ENCODE results near the gene ZC3H18.
A peak's percentile ranks its signal among the peaks of the same experiment; 100 is the strongest.

ZC3H18 gene

DNA sequence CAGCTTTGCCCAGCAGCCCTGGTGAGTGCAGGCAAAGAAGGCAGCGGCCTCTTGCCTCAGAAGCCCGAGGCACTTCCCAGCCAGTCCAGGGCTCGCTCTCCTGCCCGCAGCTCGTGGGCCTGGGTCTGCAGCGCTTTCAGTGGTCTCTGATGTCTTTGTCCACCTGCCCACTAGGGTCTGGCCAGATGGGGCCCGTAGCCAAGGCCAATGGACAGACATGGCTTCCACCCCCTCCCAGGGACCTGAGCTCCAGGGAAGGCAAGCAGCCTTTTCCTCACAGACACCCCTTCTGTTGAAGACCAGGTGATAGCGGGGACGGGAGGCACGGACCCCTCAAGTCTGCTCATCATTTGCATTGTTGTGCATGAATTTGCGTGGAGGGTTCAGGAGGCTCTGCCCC, 33.7 kb upstream of the ZC3H18 start:
- TF ChIP-seq CREB1 (IDR thresholded peaks at IDR 0.05; ENCODE audit: low read depth) = no peak

DNA sequence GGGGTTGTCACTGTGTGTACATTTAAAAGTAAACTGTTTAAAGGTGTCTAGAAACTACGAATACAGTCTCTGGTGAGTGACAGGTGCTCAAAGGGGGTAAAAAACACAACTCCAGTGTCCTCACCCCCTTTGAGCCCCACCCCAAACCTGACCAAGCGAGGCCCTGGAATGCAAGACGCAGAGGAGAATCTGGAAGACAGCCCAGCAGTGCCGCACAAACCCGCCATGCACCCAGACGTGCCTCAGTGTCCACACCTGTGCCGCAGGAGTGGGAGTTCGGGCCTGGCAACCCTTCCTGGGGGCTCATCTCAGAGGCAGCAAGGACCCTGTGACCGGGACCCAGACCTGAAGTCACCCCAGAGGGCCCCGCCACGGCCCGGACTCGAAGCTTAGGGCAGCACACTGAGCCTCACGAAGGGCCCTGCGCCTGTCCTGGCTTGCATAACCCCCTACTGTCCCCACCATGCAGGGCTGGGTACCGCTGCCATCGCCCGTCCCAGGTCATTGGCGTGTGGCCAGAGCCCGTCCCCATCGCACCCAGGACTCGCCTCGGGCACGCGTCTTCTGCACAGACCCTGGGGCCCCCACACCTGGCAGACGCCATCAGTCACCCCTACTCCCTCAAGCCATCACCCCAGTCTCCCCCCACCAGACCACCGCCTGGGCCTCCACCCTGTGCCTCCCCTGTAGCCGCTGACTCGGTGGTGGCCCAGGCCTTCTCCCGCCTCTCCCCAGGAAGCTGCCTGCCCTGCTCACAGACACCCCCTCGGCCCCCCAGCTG, 33.0 kb upstream of the ZC3H18 start:
- TF ChIP-seq NFIC (IDR thresholded peaks at IDR 0.05) (0 out of 2 replicates have a peak, but pooled peaks have one; percentile 26), ZBTB7A (IDR thresholded peaks at IDR 0.05; ENCODE audit: low read depth) (no peak)

DNA sequence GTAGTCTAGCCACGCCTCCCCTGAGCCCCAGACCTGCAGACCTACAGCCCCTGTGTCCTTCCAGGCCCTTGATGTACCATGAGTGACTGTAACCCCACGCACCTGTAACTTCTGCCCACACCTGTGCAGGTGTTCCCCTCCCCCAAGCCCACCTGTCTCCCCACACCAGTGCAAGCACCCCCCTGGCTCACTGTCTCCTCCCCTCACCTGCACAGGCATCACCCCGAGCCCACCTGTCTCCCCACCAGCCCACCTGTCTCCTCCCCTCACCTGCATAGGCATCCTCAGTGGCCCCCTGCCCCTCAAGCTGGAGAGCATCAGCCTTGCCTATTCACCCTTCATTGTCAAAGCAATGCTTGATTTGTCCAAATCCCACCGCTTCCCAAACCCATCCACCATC, 32.3 kb upstream of the ZC3H18 start:
- TF ChIP-seq YY1 (IDR thresholded peaks at IDR 0.05; ENCODE audit: low read depth) = no peak

DNA sequence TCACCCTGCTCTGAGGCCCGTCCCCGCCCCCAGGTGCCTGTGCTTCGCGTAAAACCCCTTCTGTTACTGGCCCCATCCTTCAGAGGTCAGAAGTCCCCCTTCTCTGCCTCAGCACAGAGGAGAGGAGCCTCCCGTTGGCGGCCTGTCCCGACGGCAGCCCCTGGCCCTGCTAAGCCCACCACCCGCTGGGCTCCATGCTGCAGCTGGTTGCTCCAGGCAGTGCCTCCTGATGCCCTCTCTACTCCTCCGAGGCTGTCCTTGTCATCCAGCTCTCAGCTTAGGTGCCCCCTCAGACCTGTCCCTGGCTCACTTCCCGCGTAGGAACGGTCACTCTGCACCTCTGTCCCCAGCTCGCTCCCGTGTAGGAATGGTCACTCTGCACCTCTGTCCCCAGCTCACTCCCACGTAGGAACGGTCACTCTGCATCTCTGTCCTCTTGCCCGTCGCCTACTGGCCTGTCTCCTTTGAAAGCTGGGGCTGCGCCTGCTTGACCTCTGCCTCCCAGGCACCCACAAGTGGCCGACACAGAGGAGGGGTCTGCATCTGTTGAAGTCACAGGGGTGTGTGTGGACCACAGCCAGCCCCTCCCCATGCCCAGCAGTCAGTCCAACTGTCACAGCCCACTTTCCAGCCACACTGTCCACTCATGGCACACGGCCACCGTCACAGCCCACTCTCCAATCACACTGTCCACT, 31.7 kb upstream of the ZC3H18 start:
- TF ChIP-seq TAF1 (IDR thresholded peaks at IDR 0.05; ENCODE audit: low read depth) = no peak
- TF ChIP-seq, protein P1, sequence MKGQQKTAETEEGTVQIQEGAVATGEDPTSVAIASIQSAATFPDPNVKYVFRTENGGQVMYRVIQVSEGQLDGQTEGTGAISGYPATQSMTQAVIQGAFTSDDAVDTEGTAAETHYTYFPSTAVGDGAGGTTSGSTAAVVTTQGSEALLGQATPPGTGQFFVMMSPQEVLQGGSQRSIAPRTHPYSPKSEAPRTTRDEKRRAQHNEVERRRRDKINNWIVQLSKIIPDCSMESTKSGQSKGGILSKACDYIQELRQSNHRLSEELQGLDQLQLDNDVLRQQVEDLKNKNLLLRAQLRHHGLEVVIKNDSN (IDR thresholded peaks at IDR 0.05) = no peak
- no peak for TF ChIP-seq RAD21 (IDR thresholded peaks at IDR 0.05; ENCODE audit: low read depth)
- TF ChIP-seq NFIC (IDR thresholded peaks at IDR 0.05) = no peak
- TF ChIP-seq ZBTB7A (IDR thresholded peaks at IDR 0.05; ENCODE audit: low read depth) = no peak

DNA sequence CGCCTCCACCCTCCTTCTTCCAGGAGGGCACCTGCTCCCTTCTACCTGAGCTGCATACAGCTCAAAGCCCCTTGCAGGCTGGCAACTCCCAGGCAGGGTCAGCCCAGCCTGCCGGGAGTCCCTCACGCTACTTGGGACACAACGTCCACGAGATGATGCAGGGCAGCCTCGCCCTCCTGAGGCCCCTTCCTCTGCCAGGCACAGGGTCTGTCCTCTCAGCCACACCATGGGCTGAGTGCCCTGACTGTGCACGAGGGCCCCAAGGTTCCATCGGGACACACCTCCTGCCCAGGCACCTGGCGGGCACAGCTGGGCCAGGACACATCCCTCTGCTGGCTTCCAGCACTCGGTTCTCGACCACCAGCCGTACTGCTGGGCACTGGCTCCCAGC, 30.9 kb upstream of the ZC3H18 start:
- TF ChIP-seq ZBTB7A (IDR thresholded peaks at IDR 0.05; ENCODE audit: low read depth) (no peak), CEBPB (IDR thresholded peaks at IDR 0.05) (no peak), TEAD4 (IDR thresholded peaks at IDR 0.05) (no peak), YY1 (IDR thresholded peaks at IDR 0.05; ENCODE audit: low read depth) (no peak), TAF1 (IDR thresholded peaks at IDR 0.05; ENCODE audit: low read depth) (no peak), NFIC (IDR thresholded peaks at IDR 0.05) (no peak), CREB1 (IDR thresholded peaks at IDR 0.05; ENCODE audit: low read depth) (no peak), EGR1 (IDR thresholded peaks at IDR 0.05) (no peak), TCF12 (IDR thresholded peaks at IDR 0.05; ENCODE audit: low read depth) (no peak), RAD21 (IDR thresholded peaks at IDR 0.05; ENCODE audit: low read depth) (no peak)
- TF ChIP-seq, protein P2, sequence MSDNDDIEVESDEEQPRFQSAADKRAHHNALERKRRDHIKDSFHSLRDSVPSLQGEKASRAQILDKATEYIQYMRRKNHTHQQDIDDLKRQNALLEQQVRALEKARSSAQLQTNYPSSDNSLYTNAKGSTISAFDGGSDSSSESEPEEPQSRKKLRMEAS (IDR thresholded peaks at IDR 0.05) = no peak
- TF ChIP-seq, protein P3, sequence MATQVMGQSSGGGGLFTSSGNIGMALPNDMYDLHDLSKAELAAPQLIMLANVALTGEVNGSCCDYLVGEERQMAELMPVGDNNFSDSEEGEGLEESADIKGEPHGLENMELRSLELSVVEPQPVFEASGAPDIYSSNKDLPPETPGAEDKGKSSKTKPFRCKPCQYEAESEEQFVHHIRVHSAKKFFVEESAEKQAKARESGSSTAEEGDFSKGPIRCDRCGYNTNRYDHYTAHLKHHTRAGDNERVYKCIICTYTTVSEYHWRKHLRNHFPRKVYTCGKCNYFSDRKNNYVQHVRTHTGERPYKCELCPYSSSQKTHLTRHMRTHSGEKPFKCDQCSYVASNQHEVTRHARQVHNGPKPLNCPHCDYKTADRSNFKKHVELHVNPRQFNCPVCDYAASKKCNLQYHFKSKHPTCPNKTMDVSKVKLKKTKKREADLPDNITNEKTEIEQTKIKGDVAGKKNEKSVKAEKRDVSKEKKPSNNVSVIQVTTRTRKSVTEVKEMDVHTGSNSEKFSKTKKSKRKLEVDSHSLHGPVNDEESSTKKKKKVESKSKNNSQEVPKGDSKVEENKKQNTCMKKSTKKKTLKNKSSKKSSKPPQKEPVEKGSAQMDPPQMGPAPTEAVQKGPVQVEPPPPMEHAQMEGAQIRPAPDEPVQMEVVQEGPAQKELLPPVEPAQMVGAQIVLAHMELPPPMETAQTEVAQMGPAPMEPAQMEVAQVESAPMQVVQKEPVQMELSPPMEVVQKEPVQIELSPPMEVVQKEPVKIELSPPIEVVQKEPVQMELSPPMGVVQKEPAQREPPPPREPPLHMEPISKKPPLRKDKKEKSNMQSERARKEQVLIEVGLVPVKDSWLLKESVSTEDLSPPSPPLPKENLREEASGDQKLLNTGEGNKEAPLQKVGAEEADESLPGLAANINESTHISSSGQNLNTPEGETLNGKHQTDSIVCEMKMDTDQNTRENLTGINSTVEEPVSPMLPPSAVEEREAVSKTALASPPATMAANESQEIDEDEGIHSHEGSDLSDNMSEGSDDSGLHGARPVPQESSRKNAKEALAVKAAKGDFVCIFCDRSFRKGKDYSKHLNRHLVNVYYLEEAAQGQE (IDR thresholded peaks at IDR 0.05; ENCODE audit: low read depth) = no peak

DNA sequence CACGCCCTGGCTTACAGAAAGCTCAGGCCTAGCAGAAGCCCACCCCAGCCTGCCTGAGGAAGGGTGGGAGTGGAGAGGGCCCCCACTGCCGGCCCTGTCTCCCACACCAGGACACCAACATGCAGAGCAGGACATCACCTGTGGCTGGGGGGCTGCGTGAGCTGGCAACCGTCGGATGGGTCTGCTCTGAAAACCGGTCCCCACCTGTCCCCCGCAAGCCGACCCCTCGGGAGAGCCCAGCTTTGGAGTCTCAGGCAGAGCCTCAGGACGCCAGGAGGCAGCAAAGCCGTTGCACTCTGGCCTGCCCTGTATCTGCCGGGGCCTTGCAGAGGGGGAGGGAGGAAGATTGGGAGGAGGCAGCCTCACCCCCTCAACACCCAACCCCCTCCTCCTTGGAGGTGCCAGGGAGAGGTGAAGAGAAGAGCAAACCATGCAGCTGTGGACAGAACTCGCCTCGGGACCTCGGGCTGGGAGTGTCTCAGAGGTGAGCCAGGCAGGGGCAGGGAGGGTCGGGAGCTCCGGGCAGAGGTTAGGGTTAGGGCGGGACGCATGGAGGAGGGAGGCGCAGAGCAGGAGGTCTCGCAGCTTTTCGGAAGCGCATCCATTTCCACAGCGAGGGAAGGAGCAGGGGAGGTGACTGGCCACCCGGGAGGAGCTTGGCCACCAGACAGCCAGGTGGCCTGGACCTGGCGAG, 30.4 kb upstream of the ZC3H18 start:
- TF ChIP-seq TCF12 (IDR thresholded peaks at IDR 0.05; ENCODE audit: low read depth) (no peak), EGR1 (IDR thresholded peaks at IDR 0.05) (no peak), ZBTB7A (IDR thresholded peaks at IDR 0.05; ENCODE audit: low read depth) (no peak), CREB1 (IDR thresholded peaks at IDR 0.05; ENCODE audit: low read depth) (no peak), EP300 (IDR thresholded peaks at IDR 0.05; ENCODE audit: borderline replicate concordance) (no peak), RAD21 (IDR thresholded peaks at IDR 0.05; ENCODE audit: low read depth) (no peak), NFIC (IDR thresholded peaks at IDR 0.05) (no peak), TAF1 (IDR thresholded peaks at IDR 0.05; ENCODE audit: low read depth) (no peak), YY1 (IDR thresholded peaks at IDR 0.05; ENCODE audit: low read depth) (no peak), CEBPB (IDR thresholded peaks at IDR 0.05) (no peak), FOXM1 (IDR thresholded peaks at IDR 0.05; ENCODE audit: borderline replicate concordance, low read depth) (no peak), TEAD4 (IDR thresholded peaks at IDR 0.05) (no peak)
- TF ChIP-seq, protein P3 (IDR thresholded peaks at IDR 0.05; ENCODE audit: low read depth) = no peak
- TF ChIP-seq, protein P1 (IDR thresholded peaks at IDR 0.05) = no peak
- TF ChIP-seq, protein P2 (IDR thresholded peaks at IDR 0.05) = no peak
